K562 (cell line): Measurements from ENCODE around the gene FGF22. TPM values are rescaled to one million over a fixed set of nuclear protein-coding genes. Genes with fewer than 3 reads are reported as not detected.

Source experiments
- ATAC-seq: fragments of 200-7000 bp; cut with Tn5 transposase; 3 replicates; pipeline ENCODE4 v1.9.1; 2020; ENCODE audit warnings: moderate library complexity
- BruUV-seq: library from RNA; stranded (reverse); fragments of 400-500 nt; replicated peaks from 2 replicates; lab custom pipeline; 2021; lab: Mats Ljungman, UMichigan
- CTCF ChIA-PET: fragments of 300-600 bp; formaldehyde crosslinking; extraction: SDS; loops from one replicate; lab custom pipeline; 2021; ENCODE audit warnings: low intra/inter-chr PET ratio; lab: Yijun Ruan, JAX
- POLR2A ChIA-PET: fragments of 300-600, 350-650 bp; sonication (Branson Sonifier 250); formaldehyde crosslinking; extraction: SDS; loops from one replicate; lab custom pipeline; 2021; ENCODE audit warnings: antibody characterized with exemption, inconsistent platforms; lab: Yijun Ruan, JAX
- DNase-seq, 4 experiments: peaks; one replicate each; pipeline versions ENCODE4 v3.0.0 to v3.0.0-alpha.2; 2011 to 2018; ENCODE audit warnings: low spot score in 3 of 4, mixed read lengths in 3 of 4; ENCODE audit errors: extremely low read depth in 1 of 4
- FAIRE-seq: peaks from 2 replicates; lab custom pipeline; 2011; peaks lifted over from hg19 to GRCh38; lab: Jason Lieb, UNC
- H2AFZ ChIP-seq: 2 replicates; pipeline ENCODE4 v1.6.0; 2011; ENCODE audit warnings: low read depth, low read length, control low read depth, inconsistent platforms
- H3K27ac ChIP-seq: fragments of 200-600 bp; 3 replicates; pipeline ENCODE4 v1.8.0; 2011; ENCODE audit warnings: low read depth, mild to moderate bottlenecking, control low read depth, inconsistent platforms, low read length, moderate library complexity, mixed read lengths; ENCODE audit errors: extremely low read depth
- H3K27me3 ChIP-seq, 2 experiments: fragments of 300-600 bp in 1 of 2; 2 replicates in 1 of 2; 3 replicates in 1 of 2; pipeline versions ENCODE4 v1.6.0 to v1.8.0; 2011; ENCODE audit warnings: inconsistent platforms in 2 of 2, low read length in 2 of 2, mild to moderate bottlenecking in 1 of 2, mixed read lengths in 1 of 2, moderate library complexity in 1 of 2; ENCODE audit not compliant: control insufficient read depth in 2 of 2, insufficient read depth in 2 of 2
- H3K36me3 ChIP-seq: fragments of 300-600 bp; 3 replicates; pipeline ENCODE4 v1.8.0; 2011; ENCODE audit warnings: mild to moderate bottlenecking, low read length, inconsistent platforms; ENCODE audit not compliant: control insufficient read depth, insufficient read depth
- H3K4me1 ChIP-seq, 2 experiments: fragments of 200-600 bp in 1 of 2; replicated peaks in 1 of 2; 2 replicates in 1 of 2; 3 replicates in 1 of 2; pipeline versions ENCODE4 v1.5.1 to v1.8.0; 2011; ENCODE audit warnings: inconsistent platforms in 2 of 2, low read length in 2 of 2, mild to moderate bottlenecking in 1 of 2, mixed read lengths in 1 of 2, moderate library complexity in 1 of 2; ENCODE audit not compliant: control insufficient read depth in 2 of 2, insufficient read depth in 2 of 2
- H3K4me2 ChIP-seq: 2 replicates; pipeline ENCODE4 v1.6.1; 2011; ENCODE audit warnings: low read length, control low read depth, inconsistent platforms, mixed read lengths; ENCODE audit not compliant: insufficient read depth
- H3K4me3 ChIP-seq: fragments of 200-600 bp; sonication (generic), shearing (Covaris generic); 2 replicates; pipeline ENCODE4 v1.5.1; 2016; ENCODE audit warnings: control low read depth, inconsistent platforms
- H3K79me2 ChIP-seq: fragments of 200-600 bp; 3 replicates; pipeline ENCODE4 v1.8.0; 2011; ENCODE audit warnings: low read length, inconsistent platforms; ENCODE audit not compliant: control insufficient read depth, insufficient read depth
- H3K9ac ChIP-seq, 2 experiments: 2 replicates each; pipeline versions ENCODE4 v1.6.0 to v1.6.1; 2011; ENCODE audit warnings: low read depth in 2 of 2, low read length in 2 of 2, control low read depth in 1 of 2, inconsistent platforms in 1 of 2, mild to moderate bottlenecking in 1 of 2, mixed read lengths in 1 of 2; ENCODE audit not compliant: insufficient read depth in 1 of 2
- H3K9me1 ChIP-seq: one replicate; pipeline ENCODE4 v1.6.0; 2011; ENCODE audit warnings: inconsistent platforms, mild to moderate bottlenecking, low read length, moderate library complexity; ENCODE audit not compliant: control insufficient read depth, insufficient read depth
- H3K9me3 ChIP-seq: replicated peaks from 2 replicates; pipeline ENCODE4 v1.5.1; 2011; ENCODE audit warnings: low read depth, low read length, inconsistent platforms; ENCODE audit not compliant: control insufficient read depth, insufficient read depth
- H4K20me1 ChIP-seq: replicated peaks from 2 replicates; pipeline ENCODE4 v1.6.1; 2011; ENCODE audit warnings: low read length, inconsistent platforms, mixed read lengths; ENCODE audit not compliant: control insufficient read depth, insufficient read depth
- HDGF ChIP-seq: fragments of 450-650 bp; IDR thresholded peaks from 2 replicates; pipeline ENCODE4 v1.6.1; 2016
- HLTF ChIP-seq: fragments of 450-650 bp; IDR thresholded peaks from 2 replicates; pipeline ENCODE4 v1.6.1; 2016
- KDM1A ChIP-seq, 2 experiments: fragments of 450-650 bp; IDR thresholded peaks; 2 replicates each; pipeline ENCODE4 v1.6.1; 2016; ENCODE audit warnings: mild to moderate bottlenecking in 2 of 2
- POLR2G ChIP-seq: fragments of 200-400 bp; formaldehyde crosslinking; IDR thresholded peaks from 2 replicates; pipeline ENCODE4 v1.6.1; 2017; ENCODE audit warnings: low read depth, mild to moderate bottlenecking, antibody characterized with exemption, low read length, moderate library complexity
- RBFOX2 ChIP-seq: fragments of 200-400 bp; formaldehyde crosslinking; IDR thresholded peaks from 2 replicates; pipeline ENCODE4 v1.6.1; 2017; ENCODE audit warnings: low read depth, mild to moderate bottlenecking, low read length, moderate library complexity
- SMAD2 ChIP-seq: fragments of 150-350 bp; IDR thresholded peaks from 2 replicates; pipeline ENCODE4 v1.6.1; 2014; ENCODE audit warnings: low read depth, mild to moderate bottlenecking, low read length
- SMC3 ChIP-seq: conservative IDR thresholded peaks from 2 replicates; pipeline ENCODE4 v1.6.1; 2011; ENCODE audit warnings: low read depth, low read length, improper control_type of control experiment; ENCODE audit not compliant: insufficient read depth
- TEAD1 ChIP-seq, 2 experiments: fragments of 450-650 bp in 1 of 2; sonication (generic) in 1 of 2; formaldehyde crosslinking; IDR thresholded peaks; 2 replicates each; pipeline versions ENCODE4 v1.4.0 to v1.8.0; 2020 to 2022; ENCODE audit warnings: mild to moderate bottlenecking in 2 of 2, missing genetic modification reagents in 1 of 2
- ZNF77 ChIP-seq: fragments of 250-450 bp; sonication (Bioruptor Pico); IDR thresholded peaks from 2 replicates; pipeline ENCODE4 v1.5.0; 2020
- WGBS: fragments of 100-300 bp; shearing (Covaris generic); methylation state at CpG from one replicate; pipeline ENCODE4 v1.1.6; 2016; ENCODE audit warnings: low coverage, mixed read lengths; ENCODE audit not compliant: insufficient coverage; ENCODE audit errors: missing lambda C conversion rate; 5-methylcytosine and 5-hydroxymethylcytosine counted together
- in situ Hi-C: fragments of 300-500 bp; cut with MboI; formaldehyde crosslinking; loops from 4 replicates; pipeline ENCODE4 v1.15.0; 2018; ENCODE audit warnings: inconsistent platforms, mixed read lengths
- intact Hi-C: fragments of 100-400 bp; cut with micrococcal nuclease; formaldehyde crosslinking; loops from 2 replicates; pipeline ENCODE4 v1.14.2; 2022
- polyA plus RNA-seq, 8 experiments: library from polyadenylated mRNA; depleted of rRNA in 4 of 8; stranded (reverse) in 5 of 8; unstranded in 3 of 8; fragments of >200 nt; fragmentation: Nextera tagmentation in 2 of 8; fragmentation: Illumina TruSeq in 1 of 8; extraction: Ambion mirVana in 2 of 8; extraction: Trizol in 1 of 8; gene quantifications; 2 replicates each; pipeline versions ENCODE4 v1.2.1 to v1.2.3, GENCODE V29; 2011 to 2014; ENCODE audit warnings: inconsistent platforms in 1 of 8, missing spikeins in 1 of 8
- total RNA-seq, 7 experiments: library from RNA; depleted of rRNA in 6 of 7; stranded (reverse); fragments of >200 nt in 6 of 7; fragmentation: Illumina TruSeq in 2 of 7; extraction: Trizol in 2 of 7; gene quantifications; 2 replicates each; pipeline versions ENCODE4 v1.2.1 to v1.2.3, GENCODE V29; 2011 to 2021; ENCODE audit warnings: low replicate concordance in 1 of 7
- TF ChIP-seq, protein P1 (sequence below): sonication (generic); formaldehyde crosslinking; IDR thresholded peaks from 2 replicates; pipeline ENCODE4 v1.8.0; 2022; ENCODE audit warnings: missing genetic modification reagents, mild to moderate bottlenecking, moderate library complexity, borderline replicate concordance

Gene FGF22
- total and polyA plus RNA-seq, 9 of the 15 experiments (the other 6 are each of a cell fraction or from before 2014, with no cell fraction given) = 0.14 to 2.2 (median 0.86) TPM; not detected in 4

DNA sequence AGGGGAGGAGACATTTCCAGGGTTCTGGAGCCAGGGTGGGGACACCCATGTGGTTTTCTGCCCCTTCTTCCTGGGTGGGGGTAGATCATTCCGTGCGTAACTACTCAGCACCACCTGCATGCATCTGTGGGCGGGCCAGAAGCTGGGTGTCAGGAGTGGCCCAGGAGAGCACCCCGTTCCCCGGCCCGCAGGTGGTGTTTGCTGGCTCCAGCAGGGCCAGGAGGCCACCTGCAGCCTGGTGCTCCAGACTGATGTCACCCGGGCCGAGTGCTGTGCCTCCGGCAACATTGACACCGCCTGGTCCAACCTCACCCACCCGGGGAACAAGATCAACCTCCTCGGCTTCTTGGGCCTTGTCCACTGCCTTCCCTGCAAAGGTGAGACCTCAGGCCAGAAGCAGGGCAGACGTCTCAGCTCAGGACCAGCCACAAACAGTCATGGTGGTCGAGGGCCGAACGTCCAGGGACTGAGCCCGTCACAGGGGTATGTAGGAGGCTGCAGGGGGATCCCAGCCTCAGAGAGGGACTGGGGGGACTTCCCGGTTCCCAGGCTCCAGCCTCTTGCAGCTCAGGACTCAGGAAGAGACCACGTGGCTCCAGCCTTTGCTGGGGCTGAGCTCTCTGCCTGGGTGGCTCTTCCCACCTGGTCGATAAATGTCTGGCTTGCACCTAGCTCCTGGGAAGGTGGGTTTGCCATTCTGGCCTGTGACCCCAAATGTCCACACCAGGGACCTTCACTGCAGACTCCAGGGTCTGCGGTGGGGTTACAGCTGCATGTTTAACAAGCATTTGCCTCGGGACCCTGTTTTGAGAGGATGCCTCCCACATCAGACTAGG is 38.1 kb downstream of the FGF22 start:
- H3K4me1 ChIP-seq = peaks cover 5 to 80% of the 10 kb centered on the region in 2 experiments
- ChIA-PET CTCF (no interaction called here), POLR2A (interaction anchor here (0.5 to 1.2 kb wide), 5 partner anchors 8 to 34 kb away, joined by 3 read pairs; no protein-coding TSS in a partner anchor)
- peaks cover 10% of the 10 kb centered on the region for H3K9me1 ChIP-seq
- H4K20me1 ChIP-seq = no peaks in the 10 kb centered on the region
- no TSS peak for BruUV-seq
- in situ Hi-C loops (no loop called here), intact Hi-C loops (no loop called here)
- peak overlapping the region in 1 of 2 experiments; percentile 83; a peak in 2 of 4 replicates for H3K9ac ChIP-seq
- H3K4me2 ChIP-seq = no peak overlapping the region
- DNase-seq (no peak), ATAC-seq (no peak), FAIRE-seq (no peak)
- TF ChIP-seq TEAD1 (CRISPR knock-in tag; IDR thresholded peaks at IDR 0.05) (no peak), KDM1A (IDR thresholded peaks at IDR 0.05) (no peak), SMAD2 (no peak), HDGF (no peak), RBFOX2 (0 out of 2 replicates have a peak, but pooled peaks have one; percentile 13), POLR2G (peak; percentile 35), HLTF (no peak), ZNF77 (CRISPR knock-in tag) (no peak), SMC3 (no peak)
- TF ChIP-seq, protein P1, sequence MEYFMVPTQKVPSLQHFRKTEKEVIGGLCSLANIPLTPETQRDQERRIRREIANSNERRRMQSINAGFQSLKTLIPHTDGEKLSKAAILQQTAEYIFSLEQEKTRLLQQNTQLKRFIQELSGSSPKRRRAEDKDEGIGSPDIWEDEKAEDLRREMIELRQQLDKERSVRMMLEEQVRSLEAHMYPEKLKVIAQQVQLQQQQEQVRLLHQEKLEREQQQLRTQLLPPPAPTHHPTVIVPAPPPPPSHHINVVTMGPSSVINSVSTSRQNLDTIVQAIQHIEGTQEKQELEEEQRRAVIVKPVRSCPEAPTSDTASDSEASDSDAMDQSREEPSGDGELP (CRISPR knock-in tag) = peak; percentile 11; the same call in 1 of the 2 replicates
- no peaks in the 10 kb centered on the region; a peak in 1 of 5 replicates for H3K27me3 ChIP-seq
- WGBS = 56% methylated on average over 20 of the region's 22 CpGs
- no peaks in the 10 kb centered on the region for H3K9me3 ChIP-seq
- H3K79me2 ChIP-seq = peaks cover 8% of the 10 kb centered on the region
- H3K36me3 ChIP-seq = no peaks in the 10 kb centered on the region
- no peak overlapping the region for H3K4me3 ChIP-seq
- no peak overlapping the region for H3K27ac ChIP-seq
- H2AFZ ChIP-seq = no peak overlapping the region
